CD4-positive, alpha-beta T cell (primary cell): Measurements from ENCODE around the gene ING1. TPM values are rescaled to one million over a fixed set of nuclear protein-coding genes. Genes with fewer than 3 reads are reported as not detected.

Source experiments
- ATAC-seq: fragments of 200-7000 bp; cut with Tn5 transposase; one replicate; pipeline ENCODE4 v1.10.0; 2022; ENCODE audit warnings: mild to moderate bottlenecking; ENCODE audit not compliant: poor library complexity
- CTCF ChIA-PET: fragments of 350-600 bp; sonication (Branson Sonifier 250); formaldehyde crosslinking; loops from one replicate; lab custom pipeline; 2021; ENCODE audit warnings: antibody characterized with exemption, inconsistent platforms; lab: Charles Lee
- POLR2A ChIA-PET: fragments of 350-600 bp; sonication (Branson Sonifier 250); formaldehyde crosslinking; loops from one replicate; lab custom pipeline; 2021; ENCODE audit warnings: antibody characterized with exemption, inconsistent platforms; lab: Charles Lee
- DNase-seq, 14 experiments: peaks; one replicate each; pipeline ENCODE4 v3.0.0-alpha.2; 2013 to 2020; ENCODE audit warnings: mixed read lengths in 2 of 14
- H3K27ac ChIP-seq, 2 donors: one replicate each; pipeline versions ENCODE4 v1.5.1 to v1.7.0; 2013; ENCODE audit warnings: low read length in 2 of 2, low read depth in 1 of 2, mild to moderate bottlenecking in 1 of 2
- H3K27me3 ChIP-seq, 2 experiments: 1 replicate in 1 of 2; 2 replicates in 1 of 2; pipeline versions ENCODE4 v1.6.1 to v1.7.0; 2013; ENCODE audit warnings: low read length in 2 of 2, control low read depth in 1 of 2, mild to moderate bottlenecking in 1 of 2, moderate library complexity in 1 of 2; ENCODE audit not compliant: insufficient read depth in 2 of 2, control insufficient read depth in 1 of 2
- H3K36me3 ChIP-seq: one replicate; pipeline ENCODE4 v1.6.1; 2013; ENCODE audit warnings: low read length, control low read depth; ENCODE audit not compliant: insufficient read depth
- H3K4me1 ChIP-seq: one replicate; pipeline ENCODE4 v1.6.1; 2013; ENCODE audit warnings: low read length, control low read depth; ENCODE audit not compliant: insufficient read depth
- H3K4me3 ChIP-seq: one replicate; pipeline ENCODE4 v1.5.1; 2013; ENCODE audit warnings: mild to moderate bottlenecking, low read length, moderate library complexity
- H3K9me3 ChIP-seq, 2 experiments: 1 replicate in 1 of 2; 2 replicates in 1 of 2; pipeline versions ENCODE4 v1.6.1 to v1.7.0; 2013; ENCODE audit warnings: low read length in 2 of 2, mild to moderate bottlenecking in 2 of 2, control low read depth in 1 of 2, moderate library complexity in 1 of 2; ENCODE audit not compliant: control insufficient read depth in 1 of 2, insufficient read depth in 1 of 2
- H3K27ac Mint-ChIP-seq: one replicate; pipeline ENCODE4 v1.8.0; 2020; ENCODE audit warnings: mixed read lengths
- H3K27me3 Mint-ChIP-seq: one replicate; pipeline ENCODE4 v1.8.0; 2021; ENCODE audit warnings: mixed read lengths
- H3K36me3 Mint-ChIP-seq: one replicate; pipeline ENCODE4 v1.8.0; 2021; ENCODE audit warnings: low read depth, mixed read lengths
- H3K4me1 Mint-ChIP-seq: one replicate; pipeline ENCODE4 v1.8.0; 2021; ENCODE audit warnings: low read depth, mixed read lengths
- H3K4me3 Mint-ChIP-seq: one replicate; pipeline ENCODE4 v1.8.0; 2020; ENCODE audit warnings: mild to moderate bottlenecking, mixed read lengths
- H3K9me3 Mint-ChIP-seq: one replicate; pipeline ENCODE4 v1.8.0; 2020; ENCODE audit warnings: mixed read lengths
- CTCF ChIP-seq: fragments of 200-600 bp; IDR thresholded peaks from one replicate; pipeline ENCODE4 v1.8.0; 2022; ENCODE audit warnings: antibody characterized with exemption, mild to moderate bottlenecking
- intact Hi-C, 2 experiments: fragments of 100-400 bp; cut with DNase I in 1 of 2; cut with micrococcal nuclease in 1 of 2; formaldehyde crosslinking; loops; one replicate each; pipeline versions ENCODE4 v1.15.1 to v1.9.0; 2023 to 2025; cut with DNase I, micrococcal nuclease
- total RNA-seq, 174 experiments: library from RNA in 2 of 174; stranded (reverse) in 2 of 174; gene quantifications; one replicate each; pipeline ENCODE4 v1.2.3 and lab custom pipeline; 2021 to 2026

Gene ING1
- total RNA-seq, 2 experiments from 2014 or later: 14.6 to 16.2 TPM

GRCh38 chr13:110748271-110748670 lies 34.8 kb downstream of the ING1 start:
- H3K4me1 Mint-ChIP-seq: no peaks in the 10 kb centered on the region
- DNase-seq (no peak), ATAC-seq (no peak)
- Histone ChIP-seq H3K4me3 (no peak overlapping the region), H3K36me3 (no peaks in the 10 kb centered on the region), H3K27ac (no peak overlapping the region), H3K4me1 (no peaks in the 10 kb centered on the region), H3K27me3 (no peaks in the 10 kb centered on the region), H3K9me3 (peaks cover 6 to 10% of the 10 kb centered on the region in 2 experiments)
- no peak overlapping the region for H3K4me3 Mint-ChIP-seq
- POLR2A ChIA-PET: no interaction called here
- no peaks in the 10 kb centered on the region for H3K27me3 Mint-ChIP-seq
- peaks cover 11% of the 10 kb centered on the region for H3K36me3 Mint-ChIP-seq
- H3K27ac Mint-ChIP-seq: no peak overlapping the region
- CTCF ChIA-PET: no interaction called here
- H3K9me3 Mint-ChIP-seq: peaks cover 3% of the 10 kb centered on the region
- intact Hi-C loops: no loop called here
- TF ChIP-seq CTCF: no peak

- Mint-ChIP-seq H3K27me3 (peaks cover 13% of the 10 kb centered on the region), H3K4me1 (no peaks in the 10 kb centered on the region), H3K9me3 (no peaks in the 10 kb centered on the region), H3K27ac (no peak overlapping the region), H3K36me3 (peaks cover 3% of the 10 kb centered on the region), H3K4me3 (no peak overlapping the region)
- DNase-seq (no peak), ATAC-seq (no peak)
- ChIA-PET POLR2A (no interaction called here), CTCF (no interaction called here)
- intact Hi-C loops: no loop called here
- TF ChIP-seq CTCF: no peak
- H3K9me3 ChIP-seq: no peaks in the 10 kb centered on the region
- no peak overlapping the region for H3K4me3 ChIP-seq
- no peaks in the 10 kb centered on the region for H3K36me3 ChIP-seq
- H3K27ac ChIP-seq: no peak overlapping the region
- H3K27me3 ChIP-seq: peaks cover 0 to 4% of the 10 kb centered on the region in 2 experiments
- no peaks in the 10 kb centered on the region for H3K4me1 ChIP-seq
Measured at GRCh38 chr13:110756219-110756631, 42.7 kb downstream of the ING1 start.

GRCh38 chr13:110757296-110757695 lies 43.8 kb downstream of the ING1 start:
- Histone ChIP-seq H3K4me1 (no peaks in the 10 kb centered on the region), H3K4me3 (no peak overlapping the region), H3K36me3 (no peaks in the 10 kb centered on the region), H3K27ac (no peak overlapping the region), H3K9me3 (no peaks in the 10 kb centered on the region), H3K27me3 (peaks cover 0 to 4% of the 10 kb centered on the region in 2 experiments)
- no peak overlapping the region for H3K27ac Mint-ChIP-seq
- no peaks in the 10 kb centered on the region for H3K36me3 Mint-ChIP-seq
- TF ChIP-seq CTCF: no peak
- H3K9me3 Mint-ChIP-seq: no peaks in the 10 kb centered on the region
- ATAC-seq (no peak), DNase-seq (no peak)
- no peaks in the 10 kb centered on the region for H3K4me1 Mint-ChIP-seq
- ChIA-PET POLR2A (no interaction called here), CTCF (no interaction called here)
- no peak overlapping the region for H3K4me3 Mint-ChIP-seq
- peaks cover 13% of the 10 kb centered on the region for H3K27me3 Mint-ChIP-seq
- intact Hi-C loops: no loop called here
